ENCODE data around the gene EGF.
A peak's percentile ranks its signal among the peaks of the same experiment; 100 is the strongest.
"Not testable (repeated sequence)": the region's sequence is repeated elsewhere in the genome, so short reads cannot be mapped to it uniquely, and the experiment has no call there.

Gene EGF

GRCh38 chr4:109912706-109913595 lies at the start of gene EGF:
TSS of gene EGF (plus strand) at chr4:109912883. CDS start at chr4:109913336, 453 bp downstream.
- DNase-seq: peak; percentile 35

DNA sequence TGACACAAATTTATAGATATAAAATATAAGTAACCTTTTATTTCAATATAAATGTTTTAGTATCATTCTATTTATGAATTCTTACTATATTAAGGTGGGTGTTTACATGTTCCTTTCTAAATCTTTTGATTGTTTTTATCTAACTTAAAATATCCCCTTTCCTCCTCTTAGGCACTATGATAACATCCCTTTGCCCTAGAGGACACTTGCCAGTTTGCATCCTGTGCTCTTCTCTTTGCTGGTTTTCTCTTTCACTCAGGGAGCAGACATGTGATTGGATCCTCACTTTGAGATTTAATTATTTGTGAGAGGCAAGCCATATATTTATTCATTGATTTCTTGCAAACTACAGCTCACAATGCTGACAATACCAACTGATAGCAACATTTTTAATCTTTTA lies 48.5 kb upstream of the EGF start:
- DNase-seq: no peak

GRCh38 chr4:109870061-109870460 lies 42.6 kb upstream of the EGF start:
- DNase-seq: no peak

- DNase-seq: no peak
These were observed 40.6 kb upstream of the EGF start for GRCh38 chr4:109872065-109872464.

- DNase-seq: no peak
These were observed 39.6 kb upstream of the EGF start for GRCh38 chr4:109872950-109873656.

DNA sequence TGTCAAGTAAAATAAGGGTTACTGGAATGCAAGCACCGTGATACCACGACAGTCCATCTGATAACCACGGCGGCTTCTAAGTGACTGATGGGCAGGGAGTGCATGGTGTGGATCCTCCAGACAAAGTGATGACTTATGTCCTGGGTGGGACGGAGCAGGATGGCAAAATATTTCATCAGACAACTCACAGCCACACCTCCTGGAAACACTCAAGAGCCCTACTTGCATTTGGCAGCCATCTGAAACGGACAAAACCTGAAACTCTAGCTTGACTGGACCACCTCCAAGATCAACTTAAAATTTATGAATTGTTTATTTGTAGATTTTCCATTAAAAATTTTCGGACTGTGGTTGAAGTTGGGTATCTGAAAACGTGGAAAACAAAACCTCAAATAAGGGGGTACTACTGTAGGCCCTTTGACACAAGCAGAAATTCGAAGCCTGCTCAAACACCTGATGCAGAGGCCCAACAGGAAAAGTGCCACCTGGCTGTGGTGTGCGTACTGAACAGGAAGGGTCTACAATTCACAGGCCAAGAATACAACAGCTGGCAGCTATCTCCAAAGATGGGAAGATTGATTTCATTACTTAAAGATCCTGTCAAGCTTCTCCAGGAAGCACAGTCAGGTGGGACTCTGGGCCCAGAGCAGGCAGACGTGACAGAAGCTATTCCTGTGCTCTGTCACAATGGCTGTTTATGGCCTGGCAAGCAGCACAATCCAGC lies 38.7 kb upstream of the EGF start:
- no peak for DNase-seq

GRCh38 chr4:109875106-109875505 lies 37.6 kb upstream of the EGF start:
- DNase-seq: no peak

- not testable (repeated sequence) for DNase-seq
These were observed 37.1 kb upstream of the EGF start for GRCh38 chr4:109875553-109875952.

- no peak for DNase-seq
These were observed 35.9 kb upstream of the EGF start for GRCh38 chr4:109876634-109877265.

- DNase-seq: no peak
These were observed 35.3 kb upstream of the EGF start for GRCh38 chr4:109877400-109877799.

DNA sequence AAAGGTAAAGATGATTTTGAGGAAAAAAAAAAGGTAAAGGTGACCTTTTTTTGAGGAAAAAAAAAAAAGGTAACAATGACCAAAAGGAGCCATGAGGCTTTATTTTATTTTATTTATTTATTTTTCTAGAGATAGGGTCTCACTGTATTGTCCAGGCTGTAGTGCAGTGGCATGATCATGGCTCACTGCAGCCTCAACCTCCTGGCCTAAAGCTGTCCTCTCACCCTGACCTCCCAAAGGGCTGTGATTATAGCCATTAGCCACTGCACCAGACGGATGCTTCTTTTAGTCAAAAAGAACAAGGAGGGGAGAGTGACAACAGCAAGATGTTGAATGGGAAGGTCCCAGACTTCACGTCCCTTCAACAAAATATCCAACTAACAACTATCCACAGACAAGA lies 34.3 kb upstream of the EGF start:
- no peak for DNase-seq

- DNase-seq: no peak
These were observed 33.6 kb upstream of the EGF start for GRCh38 chr4:109879081-109879480.

GRCh38 chr4:109879636-109880314 lies 32.9 kb upstream of the EGF start:
- no peak for DNase-seq

- DNase-seq: no peak
These were observed 26.4 kb upstream of the EGF start for GRCh38 chr4:109886303-109886702.

DNA sequence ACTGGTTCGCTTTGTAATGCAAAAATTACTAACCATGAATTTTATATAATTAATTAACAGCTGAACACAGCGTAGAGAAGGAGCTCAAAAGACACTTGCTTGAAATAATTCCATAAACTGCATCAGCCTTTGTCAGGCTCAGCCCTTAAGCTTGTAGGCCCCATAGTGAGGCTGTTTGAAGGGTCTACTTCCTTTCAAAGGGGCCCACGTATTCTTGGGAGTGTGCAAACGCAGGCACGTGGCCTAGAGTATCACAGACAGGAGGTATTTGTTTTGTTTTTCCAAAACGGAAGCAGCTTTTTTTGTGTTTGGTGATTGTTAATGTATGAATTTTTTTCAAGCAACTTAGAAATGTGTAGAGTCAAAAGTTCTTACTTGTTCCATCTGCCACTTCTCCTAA lies 25.6 kb upstream of the EGF start:
- DNase-seq: no peak

- no peak for DNase-seq
These were observed 22.6 kb upstream of the EGF start for GRCh38 chr4:109890076-109890475.

- no peak for DNase-seq
These were observed 10.0 kb upstream of the EGF start for GRCh38 chr4:109902559-109903251.

DNA sequence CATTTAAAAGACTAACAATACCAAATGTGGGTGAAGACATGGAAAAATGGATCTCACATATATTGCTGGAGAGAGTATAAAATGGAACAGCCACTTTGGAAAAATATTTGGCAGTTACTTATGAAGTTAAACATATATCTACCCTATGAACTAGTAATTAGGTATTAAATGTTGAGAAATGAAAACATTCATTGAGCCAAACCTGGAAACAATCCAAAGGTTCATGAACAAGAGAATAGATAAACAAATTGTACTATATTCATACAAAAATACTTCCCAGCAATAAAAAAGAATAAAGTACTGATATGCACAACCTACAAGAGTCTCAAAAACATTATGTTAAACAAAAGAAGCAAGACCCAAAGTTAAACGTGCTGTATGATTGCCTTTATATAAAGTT lies 4.0 kb upstream of the EGF start:
- DNase-seq: no peak

DNA sequence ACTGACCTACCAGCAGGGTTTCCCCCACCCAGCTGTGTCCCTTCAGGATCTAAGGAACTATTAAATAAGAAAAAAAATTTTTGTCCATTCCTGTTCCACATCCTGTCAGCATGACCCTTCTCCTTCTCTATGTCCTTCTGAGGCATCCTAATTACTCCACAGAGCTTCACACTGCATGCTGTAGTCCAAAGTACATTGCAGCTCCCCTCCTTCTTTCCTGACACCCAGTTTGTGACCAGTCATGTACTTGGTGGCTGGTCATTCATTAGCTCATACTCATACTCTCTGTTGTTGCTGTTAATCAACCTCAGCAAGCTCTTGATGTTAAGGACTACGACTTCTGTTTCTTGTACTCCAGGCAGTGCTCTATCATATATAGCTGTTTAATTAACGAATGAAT lies 2.4 kb upstream of the EGF start:
- no peak for DNase-seq

DNA sequence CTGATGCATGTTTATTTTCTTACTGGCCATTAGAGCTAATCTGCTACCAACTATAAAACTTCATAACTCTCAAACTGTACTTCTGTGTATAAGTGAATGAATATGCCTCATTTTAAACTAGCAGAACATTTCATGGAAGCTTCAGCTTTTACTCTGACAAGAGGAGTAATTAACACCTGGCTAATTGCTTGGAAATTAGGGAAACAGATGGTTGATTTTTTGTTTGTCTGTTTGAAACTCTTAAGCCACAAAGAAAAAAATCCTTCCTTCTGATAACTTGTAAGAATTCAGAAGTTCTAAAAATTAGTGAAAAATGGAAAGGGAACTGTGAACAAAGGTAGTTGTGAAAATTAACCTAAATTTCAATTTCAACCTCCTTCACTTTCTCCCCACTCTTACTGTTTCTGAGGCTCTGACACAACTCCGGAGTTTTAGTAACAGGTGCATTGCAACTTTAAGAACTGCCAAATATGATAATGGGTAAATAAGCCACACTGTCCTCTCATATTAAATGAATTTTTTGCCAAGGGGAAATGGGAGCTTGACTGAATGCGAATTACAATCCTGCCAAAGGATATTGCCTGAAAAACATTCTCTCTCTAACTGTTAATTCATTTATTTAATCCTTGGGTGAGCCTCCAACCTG lies 1.0 kb downstream of the EGF start:
- DNase-seq: no peak

GRCh38 chr4:109914322-109914721 lies 1.6 kb downstream of the EGF start:
- no peak for DNase-seq
